Spleen (tissue), 11 donors: ENCODE results near the gene NUDT3. TPM values are rescaled to one million over a fixed set of nuclear protein-coding genes. Genes with fewer than 3 reads are reported as not detected.
"Not testable (repeated sequence)": the region's sequence is repeated elsewhere in the genome, so short reads cannot be mapped to it uniquely, and the experiment has no call there.

Source experiments
- DNase-seq: peaks from one replicate; pipeline ENCODE4 v3.0.0-alpha.2; 2020
- H3K27ac ChIP-seq, 8 donors: fragments of 200-600 bp; sonication (generic) in 7 of 8; 1 replicate in 4 of 8; 2 replicates in 4 of 8; pipeline versions ENCODE4 v1.5.0 to v1.8.0; 2016 to 2021; ENCODE audit warnings: inconsistent platforms in 4 of 8, mild to moderate bottlenecking in 4 of 8, moderate library complexity in 1 of 8
- H3K27me3 ChIP-seq, 7 donors: fragments of 200-600 bp; sonication (generic) in 6 of 7; replicated peaks in 1 of 7; 1 replicate in 4 of 7; 2 replicates in 3 of 7; pipeline versions ENCODE4 v1.5.0 to v1.8.0; 2016 to 2021; ENCODE audit warnings: inconsistent platforms in 3 of 7, mild to moderate bottlenecking in 1 of 7
- H3K36me3 ChIP-seq, 6 donors: fragments of 200-600 bp; sonication (generic) in 5 of 6; 1 replicate in 4 of 6; 2 replicates in 2 of 6; pipeline versions ENCODE4 v1.5.0 to v1.8.0; 2016 to 2021; ENCODE audit warnings: inconsistent platforms in 2 of 6
- H3K4me1 ChIP-seq, 6 donors: fragments of 200-600 bp; sonication (generic) in 5 of 6; 1 replicate in 3 of 6; 2 replicates in 3 of 6; pipeline versions ENCODE4 v1.5.0 to v1.8.0; 2016 to 2021; ENCODE audit warnings: inconsistent platforms in 3 of 6
- H3K4me3 ChIP-seq, 8 donors: fragments of 200-600 bp; sonication (generic) in 7 of 8; 1 replicate in 4 of 8; 2 replicates in 4 of 8; pipeline versions ENCODE4 v1.5.0 to v1.8.0; 2016 to 2021; ENCODE audit warnings: inconsistent platforms in 4 of 8, mild to moderate bottlenecking in 4 of 8, moderate library complexity in 2 of 8
- H3K9me3 ChIP-seq, 8 donors: fragments of 200-600 bp; sonication (generic) in 7 of 8; 1 replicate in 4 of 8; 2 replicates in 4 of 8; pipeline versions ENCODE4 v1.5.0 to v1.8.0; 2016 to 2021; ENCODE audit warnings: inconsistent platforms in 4 of 8
- POLR2A ChIP-seq, 3 donors: fragments of 450-650 bp; IDR thresholded peaks; one replicate each; pipeline ENCODE4 v1.5.1; 2017; ENCODE audit warnings: antibody characterized with exemption in 3 of 3, mild to moderate bottlenecking in 1 of 3
- POLR2AphosphoS5 ChIP-seq, 3 donors: sonication (generic); formaldehyde crosslinking; IDR thresholded peaks; one replicate each; pipeline ENCODE4 v1.5.1; 2017; ENCODE audit warnings: antibody characterized with exemption in 3 of 3
- WGBS, 5 donors: extraction: QIAGEN DNeasy Blood & Tissue Kit in 3 of 5; methylation state at CpG; one replicate each; pipeline versions ENCODE4 v1.1.5 to v1.1.7; 2013 to 2018; 5-methylcytosine and 5-hydroxymethylcytosine counted together
- intact Hi-C: fragments of 100-400 bp; cut with DNase I; formaldehyde crosslinking; loops from one replicate; pipeline ENCODE4 v1.15.0; 2023; ENCODE audit warnings: low total_unique reads
- polyA plus RNA-seq, 3 donors: library from polyadenylated mRNA; stranded (reverse); fragments of 200-250 nt; gene quantifications; one replicate each; pipeline ENCODE4 v1.2.1, GENCODE V29; 2013
- total RNA-seq, 7 donors: library from RNA; depleted of rRNA in 3 of 7; stranded (reverse); fragments of >200 nt in 3 of 7; fragmentation: NEBNext Ultra II Directional in 4 of 7; extraction: Animal tissue kit (Norgen Biotek cat#: 25700) in 4 of 7; gene quantifications; one replicate each; pipeline versions ENCODE4 v1.1.0 to v1.2.1, GENCODE V29; 2016 to 2021
- TF ChIP-seq, protein P1 (sequence below), 11 experiments: fragments of 200-600 bp in 7 of 11; fragments of 450-650 bp in 4 of 11; sonication (generic) in 4 of 11; IDR thresholded peaks in 8 of 11; conservative IDR thresholded peaks in 3 of 11; 1 replicate in 7 of 11; 2 replicates in 4 of 11; pipeline versions ENCODE4 v1.4.0 to v1.8.0; 2016 to 2021; ENCODE audit warnings: antibody characterized with exemption in 11 of 11, inconsistent platforms in 4 of 11, mild to moderate bottlenecking in 1 of 11
- donor health status: healthy with polysubstance abuse.
- donor health status: DM: no; HTN: no; CAD: no; lungs with moderate emphysema.
- donor health status: DM: no; HTN: no; CAD: no.
- donor health status: Bipolar disorder and iron deficiency.
- donor health status: healthy.
- donor health status: DM: no; HTN: no; CAD: no.
- donor health status: DM: yes; HTN: yes; CAD: no.

NUDT3 gene
- total and polyA plus RNA-seq, 10 donors: 9.2 to 54.2 (median 37.8) TPM

DNA sequence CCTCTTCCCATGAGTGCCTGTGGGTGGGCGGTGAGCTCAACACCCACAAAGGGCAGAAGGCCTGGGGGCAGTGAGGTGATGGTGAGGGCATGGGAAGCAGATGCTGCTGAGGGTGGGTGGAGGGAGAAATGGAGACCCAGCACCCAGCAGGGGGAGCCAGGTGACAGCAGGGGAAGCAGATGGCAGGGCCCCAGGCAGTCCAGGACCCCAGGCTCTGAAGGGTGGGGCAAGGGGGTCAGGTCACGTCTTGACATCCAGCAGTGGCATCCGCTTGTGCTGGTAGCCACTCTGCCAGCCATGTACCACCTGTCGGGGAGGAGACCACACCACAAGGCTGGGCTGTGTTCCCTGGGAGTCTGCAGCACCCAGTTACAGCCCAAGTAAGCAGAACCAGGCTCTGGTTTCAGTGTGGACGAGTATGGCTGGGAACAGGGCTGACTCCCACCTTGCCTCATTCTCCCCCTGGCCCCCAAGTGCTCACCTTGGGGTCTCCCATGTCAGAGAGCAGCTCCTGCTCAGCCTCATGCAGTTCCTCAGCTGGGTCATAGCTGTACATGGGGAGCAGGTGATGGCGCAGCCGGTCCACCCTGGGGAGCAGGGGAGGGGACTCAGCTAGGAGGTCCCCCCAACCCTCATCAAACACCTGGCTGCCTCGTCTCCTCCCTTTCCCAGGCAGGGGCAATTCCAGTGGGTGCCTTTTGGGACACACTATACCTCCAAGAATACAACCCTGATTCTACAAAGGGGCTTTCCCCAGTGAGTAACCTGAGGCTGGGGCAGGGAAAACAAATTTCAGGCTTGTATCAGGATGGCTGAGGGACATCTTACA is 145.7 kb downstream of the NUDT3 start:
- intact Hi-C loops: no loop called here
- peak; percentile 86 for DNase-seq
- WGBS, 5 donors: 58 to 74% (median 66%) methylated on average over 5 to 8 of the region's 8 CpGs

GRCh38 chr6:34246249-34246562 is 146.3 kb downstream of the NUDT3 start:
- TF ChIP-seq POLR2A (IDR thresholded peaks at IDR 0.05): no peak
- TF ChIP-seq, protein P1, sequence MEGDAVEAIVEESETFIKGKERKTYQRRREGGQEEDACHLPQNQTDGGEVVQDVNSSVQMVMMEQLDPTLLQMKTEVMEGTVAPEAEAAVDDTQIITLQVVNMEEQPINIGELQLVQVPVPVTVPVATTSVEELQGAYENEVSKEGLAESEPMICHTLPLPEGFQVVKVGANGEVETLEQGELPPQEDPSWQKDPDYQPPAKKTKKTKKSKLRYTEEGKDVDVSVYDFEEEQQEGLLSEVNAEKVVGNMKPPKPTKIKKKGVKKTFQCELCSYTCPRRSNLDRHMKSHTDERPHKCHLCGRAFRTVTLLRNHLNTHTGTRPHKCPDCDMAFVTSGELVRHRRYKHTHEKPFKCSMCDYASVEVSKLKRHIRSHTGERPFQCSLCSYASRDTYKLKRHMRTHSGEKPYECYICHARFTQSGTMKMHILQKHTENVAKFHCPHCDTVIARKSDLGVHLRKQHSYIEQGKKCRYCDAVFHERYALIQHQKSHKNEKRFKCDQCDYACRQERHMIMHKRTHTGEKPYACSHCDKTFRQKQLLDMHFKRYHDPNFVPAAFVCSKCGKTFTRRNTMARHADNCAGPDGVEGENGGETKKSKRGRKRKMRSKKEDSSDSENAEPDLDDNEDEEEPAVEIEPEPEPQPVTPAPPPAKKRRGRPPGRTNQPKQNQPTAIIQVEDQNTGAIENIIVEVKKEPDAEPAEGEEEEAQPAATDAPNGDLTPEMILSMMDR (IDR thresholded peaks at IDR 0.05 in 8 of 11, conservative IDR thresholded peaks at IDR 0.05 in 3 of 11): no peak
- peaks cover 0 to 63% (median 19%) of the 10 kb centered on the region in 6 donors for H3K36me3 ChIP-seq
- no peak overlapping the region for H3K4me3 ChIP-seq
- no peaks in the 10 kb centered on the region for H3K9me3 ChIP-seq
- H3K4me1 ChIP-seq: peaks cover 23 to 79% (median 55%) of the 10 kb centered on the region in 6 donors
- intact Hi-C loops: no loop called here
- H3K27me3 ChIP-seq: no peaks in the 10 kb centered on the region
- H3K27ac ChIP-seq: peak overlapping the region in 2 of 8 donors; percentile 94 to 98
- WGBS, 5 donors: 54 to 80% (median 68%) methylated on average over 2 of the region's 2 CpGs
- no peak for DNase-seq

More for the DNA sequence above, 145.7 kb downstream of the NUDT3 start:
- peaks cover 23 to 76% (median 55%) of the 10 kb centered on the region in 6 donors for H3K4me1 ChIP-seq
- peaks cover 0 to 57% (median 13%) of the 10 kb centered on the region in 6 donors for H3K36me3 ChIP-seq
- H3K9me3 ChIP-seq: no peaks in the 10 kb centered on the region
- H3K27me3 ChIP-seq: no peaks in the 10 kb centered on the region
- no peak overlapping the region for H3K4me3 ChIP-seq
- TF ChIP-seq POLR2AphosphoS5 (IDR thresholded peaks at IDR 0.05) (peak; percentile 46 to 72 (median 46)), POLR2A (IDR thresholded peaks at IDR 0.05) (no peak)
- TF ChIP-seq, protein P1 (IDR thresholded peaks at IDR 0.05 in 8 of 11, conservative IDR thresholded peaks at IDR 0.05 in 3 of 11): peak in 10 of 11 experiments; percentile 21 to 66 (median 42)
- H3K27ac ChIP-seq: peak overlapping the region in 4 of 8 donors; percentile 14 to 98 (median 94)

DNA sequence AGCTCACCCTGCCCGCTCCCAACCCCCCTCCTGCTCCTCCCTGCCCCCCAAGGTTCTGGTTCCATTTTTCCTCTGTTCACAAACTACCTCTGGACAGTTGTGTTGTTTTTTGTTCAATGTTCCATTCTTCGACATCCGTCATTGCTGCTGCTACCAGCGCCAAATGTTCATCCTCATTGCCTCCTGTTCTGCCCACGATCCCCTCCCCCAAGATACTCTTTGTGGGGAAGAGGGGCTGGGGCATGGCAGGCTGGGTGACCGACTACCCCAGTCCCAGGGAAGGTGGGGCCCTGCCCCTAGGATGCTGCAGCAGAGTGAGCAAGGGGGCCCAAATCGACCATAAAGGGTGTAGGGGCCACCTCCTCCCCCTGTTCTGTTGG is 146.7 kb downstream of the NUDT3 start:
- 78 to 85% (median 82%) methylated on average over 6 to 7 of the region's 7 CpGs for WGBS, 5 donors
- H3K27ac ChIP-seq, intact Hi-C loops, H3K27me3 ChIP-seq, H3K4me3 ChIP-seq, H3K9me3 ChIP-seq: not testable (repeated sequence)
- peaks cover 0 to 68% (median 23%) of the 10 kb centered on the region in 6 donors for H3K36me3 ChIP-seq
- DNase-seq: peak; percentile 58
- peaks cover 23 to 79% (median 55%) of the 10 kb centered on the region in 6 donors for H3K4me1 ChIP-seq

GRCh38 chr6:34245032-34245760 is 147.3 kb downstream of the NUDT3 start:
- H3K27me3 ChIP-seq, H3K27ac ChIP-seq, H3K9me3 ChIP-seq, H3K4me3 ChIP-seq, intact Hi-C loops: not testable (repeated sequence)
- H3K4me1 ChIP-seq: peaks cover 21 to 81% (median 53%) of the 10 kb centered on the region in 6 donors
- peaks cover 0 to 73% (median 25%) of the 10 kb centered on the region in 6 donors for H3K36me3 ChIP-seq
- WGBS, 5 donors: 75 to 87% (median 82%) methylated on average over 12 to 13 of the region's 13 CpGs
- peak; percentile 66 for DNase-seq
